ENCODE measurements around the gene PNRC2. TPM values are rescaled to one million over a fixed set of nuclear protein-coding genes. Genes with fewer than 3 reads are reported as not detected.

PNRC2 gene
- polyA plus RNA-seq, 4 donors = 114 to 181 (median 126) TPM

Other genes with a start within 250 kb of the PNRC2 start
- 10 to 100 TPM in 3 of 4 donors, 1 to 10 TPM in 1; 8.4 to 25.2 (median 11.7) TPM for gene ELOA, start 216.4 kb upstream of the PNRC2 start, polyA plus RNA-seq
- gene PITHD1, start 181.4 kb upstream of the PNRC2 start, polyA plus RNA-seq = 10 to 100 TPM; 32.4 to 60.1 (median 48.4) TPM
- gene LYPLA2, start 168.7 kb upstream of the PNRC2 start, polyA plus RNA-seq = 100 to 1,000 TPM in 2 of 4 donors, 10 to 100 TPM in 2; 82.9 to 137 (median 99.1) TPM
- 100 to 1,000 TPM in 3 of 4 donors, 10 to 100 TPM in 1; 76.6 to 289 (median 198) TPM for gene GALE, start 159.1 kb upstream of the PNRC2 start, polyA plus RNA-seq
- 100 to 1,000 TPM in 1 of 4 donors, 10 to 100 TPM in 3; 52.2 to 105 (median 85.8) TPM for gene HMGCL, start 134.4 kb upstream of the PNRC2 start, polyA plus RNA-seq
- 10 to 100 TPM; 44.9 to 81.8 (median 51.3) TPM for gene FUCA1, start 91.5 kb upstream of the PNRC2 start, polyA plus RNA-seq
- gene CNR2, start 46.5 kb upstream of the PNRC2 start, polyA plus RNA-seq = under 1 TPM in 2 of 4 donors, not detected in 2; 0.10 to 0.15 TPM
- 100 to 1,000 TPM in 1 of 4 donors, 10 to 100 TPM in 3; 35.9 to 166 (median 56.3) TPM for gene SRSF10, start 20.5 kb downstream of the PNRC2 start, polyA plus RNA-seq
- gene MYOM3, start 152.3 kb downstream of the PNRC2 start, polyA plus RNA-seq = 10 to 100 TPM in 1 of 4 donors, 1 to 10 TPM in 3; 1.7 to 84.8 (median 5.7) TPM
- 100 to 1,000 TPM in 1 of 4 donors, 10 to 100 TPM in 3; 16.3 to 131 (median 25.2) TPM for gene IL22RA1, start 183.3 kb downstream of the PNRC2 start, polyA plus RNA-seq
- gene IFNLR1, start 227.5 kb downstream of the PNRC2 start, polyA plus RNA-seq = 1 to 10 TPM; 4.8 to 9.8 (median 6.9) TPM